BLaER1 (cell line): ENCODE results near the gene MBD3L2.
A peak's percentile ranks its signal among the peaks of the same experiment; 100 is the strongest.

Experiments used
- H3K27ac ChIP-seq: shearing (Covaris generic); formaldehyde crosslinking; 2 replicates; pipeline ENCODE4 v1.8.1; 2022
- H3K27me3 ChIP-seq: shearing (Covaris generic); formaldehyde crosslinking; 2 replicates; pipeline ENCODE4 v1.8.1; 2022
- H3K36me3 ChIP-seq: shearing (Covaris generic); formaldehyde crosslinking; 2 replicates; pipeline ENCODE4 v1.8.1; 2022
- H3K4me1 ChIP-seq: shearing (Covaris generic); formaldehyde crosslinking; 2 replicates; pipeline ENCODE4 v1.8.1; 2022
- H3K4me2 ChIP-seq: shearing (Covaris generic); formaldehyde crosslinking; 2 replicates; pipeline ENCODE4 v1.8.1; 2022
- H3K4me3 ChIP-seq: shearing (Covaris generic); formaldehyde crosslinking; 2 replicates; pipeline ENCODE4 v1.8.1; 2022
- H3K9ac ChIP-seq: shearing (Covaris generic); formaldehyde crosslinking; 2 replicates; pipeline ENCODE4 v1.8.1; 2022
- H3K9me3 ChIP-seq: shearing (Covaris generic); formaldehyde crosslinking; 2 replicates; pipeline ENCODE4 v1.8.1; 2022
- H4K20me1 ChIP-seq: shearing (Covaris generic); formaldehyde crosslinking; 2 replicates; pipeline ENCODE4 v1.8.1; 2022
- Cebpa-rat ChIP-seq: shearing (Covaris generic); IDR thresholded peaks from 2 replicates; pipeline ENCODE4 v1.8.1; 2022

Gene MBD3L2

DNA sequence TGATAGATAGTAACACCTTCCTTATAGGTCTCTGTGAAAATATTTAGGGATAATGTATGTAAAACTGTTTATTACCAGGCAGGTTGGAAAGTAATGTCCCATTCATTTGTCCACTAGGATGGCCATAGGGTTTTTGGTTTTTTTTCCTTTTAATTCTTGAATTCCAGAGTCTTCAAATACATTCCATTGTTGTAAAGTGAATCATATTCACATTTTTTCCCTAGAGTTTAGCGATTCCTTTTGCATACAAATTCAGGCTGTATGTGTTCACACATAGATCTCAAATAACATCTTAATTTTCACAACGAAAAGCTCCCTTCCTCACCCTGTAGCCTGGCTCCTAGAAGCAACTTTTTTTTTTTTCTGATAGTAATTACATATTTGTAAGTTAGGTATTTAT lies 18.6 kb downstream of the MBD3L2 start:
- Histone ChIP-seq H3K27ac (no peak overlapping the region), H3K4me3 (no peak overlapping the region), H3K36me3 (peaks cover 22% of the 10 kb centered on the region), H3K4me2 (no peak overlapping the region), H4K20me1 (peaks cover 10% of the 10 kb centered on the region; the same call in 1 of the 2 replicates), H3K27me3 (no peaks in the 10 kb centered on the region), H3K4me1 (peaks cover 16% of the 10 kb centered on the region), H3K9me3 (peaks cover 4% of the 10 kb centered on the region; the same call in 1 of the 2 replicates), H3K9ac (no peak overlapping the region)
- TF ChIP-seq Cebpa-rat, result no peak

DNA sequence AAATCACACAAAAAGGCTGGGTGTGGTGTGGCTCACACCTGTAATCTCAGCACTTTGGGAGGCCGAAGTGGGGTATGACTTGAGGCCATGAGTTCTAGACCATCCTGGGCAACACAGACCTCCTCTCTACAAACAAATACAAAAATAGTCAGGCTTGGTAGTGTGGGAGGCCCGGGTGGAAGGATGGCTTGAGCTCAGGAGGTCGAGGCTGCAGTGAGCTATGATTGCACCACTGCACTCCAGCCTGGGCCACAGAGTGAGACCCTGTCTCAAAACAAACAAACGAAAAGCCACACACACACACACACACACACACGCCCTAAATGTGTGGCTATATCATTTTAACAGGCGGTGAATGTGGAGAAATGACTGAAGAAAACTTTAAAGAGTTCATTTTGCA lies 19.5 kb downstream of the MBD3L2 start:
- TF ChIP-seq Cebpa-rat, result no peak
- Histone ChIP-seq H3K4me3 (no peak overlapping the region), H3K4me2 (peak overlapping the region; percentile 43; the same call in 1 of the 2 replicates), H3K27ac (no peak overlapping the region), H3K36me3 (peaks cover 31% of the 10 kb centered on the region), H3K4me1 (peaks cover 16% of the 10 kb centered on the region), H4K20me1 (peaks cover 10% of the 10 kb centered on the region; the same call in 1 of the 2 replicates), H3K27me3 (no peaks in the 10 kb centered on the region), H3K9ac (no peak overlapping the region), H3K9me3 (peaks cover 4% of the 10 kb centered on the region; the same call in 1 of the 2 replicates)

DNA sequence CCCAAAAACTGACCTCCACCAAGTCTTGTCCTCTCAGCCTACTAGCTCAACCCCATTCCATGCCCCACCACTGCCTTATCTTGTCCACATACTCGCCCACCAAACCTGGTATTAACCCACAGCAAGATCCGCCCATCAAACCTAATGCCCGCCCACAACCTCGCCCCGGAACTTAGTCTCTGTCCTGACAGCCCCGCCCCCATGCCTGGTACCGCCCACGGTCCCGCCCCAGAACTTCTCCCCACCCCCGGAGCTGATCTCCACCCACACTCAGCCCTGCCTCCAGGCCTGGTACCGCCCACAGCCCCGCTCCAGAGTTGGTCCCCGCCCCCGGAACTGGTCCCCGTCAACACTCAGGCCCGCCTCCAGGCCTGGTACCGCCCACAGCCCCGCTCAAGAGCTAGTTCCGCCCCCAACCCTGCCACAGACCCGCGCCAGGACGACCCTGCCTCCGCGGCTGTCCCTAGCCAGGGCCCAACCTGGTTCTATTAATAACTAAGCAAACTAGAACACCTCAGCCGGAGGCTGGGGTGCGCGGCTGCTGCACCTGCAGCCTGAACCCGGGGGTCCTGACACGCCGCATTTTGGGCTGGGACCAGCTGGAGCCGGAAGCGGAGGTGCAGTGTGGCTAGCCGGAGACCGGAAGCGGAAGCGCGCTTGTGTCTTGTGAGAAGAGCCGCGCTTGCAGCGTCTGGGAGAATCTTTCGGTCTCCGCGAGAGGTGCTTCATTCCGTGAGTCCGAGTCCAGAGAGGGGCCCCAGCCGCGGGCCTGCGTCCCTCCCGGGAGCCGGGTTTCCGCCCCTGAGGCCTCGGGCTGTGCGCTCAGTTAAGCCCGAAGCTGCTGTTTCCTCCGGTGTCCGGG lies 20.2 kb downstream of the MBD3L2 start, which contains the start of gene ZNF557:
Gene ZNF557, plus strand, starts transcription at position 662 of the 862 bp plus-strand sequence. CDS start 5,372 bp downstream, outside the sequence.
- peak within 1 kb of the TSS; percentile 91 for H3K9ac ChIP-seq
- H3K4me2 ChIP-seq, result peak within 1 kb of the TSS; percentile 90
- peak within 1 kb of the TSS; percentile 98 for H3K4me3 ChIP-seq
- H3K27me3 ChIP-seq, result no peaks in the 10 kb centered on the region
- peaks cover 10% of the 10 kb centered on the region; the same call in 1 of the 2 replicates for H4K20me1 ChIP-seq
- H3K9me3 ChIP-seq, result peaks cover 4% of the 10 kb centered on the region; the same call in 1 of the 2 replicates
- no peak for TF ChIP-seq Cebpa-rat
- H3K4me1 ChIP-seq, result peaks cover 16% of the 10 kb centered on the region
- H3K36me3 ChIP-seq, result peaks cover 38% of the 10 kb centered on the region
- H3K27ac ChIP-seq, result peak within 1 kb of the TSS; percentile 90

DNA sequence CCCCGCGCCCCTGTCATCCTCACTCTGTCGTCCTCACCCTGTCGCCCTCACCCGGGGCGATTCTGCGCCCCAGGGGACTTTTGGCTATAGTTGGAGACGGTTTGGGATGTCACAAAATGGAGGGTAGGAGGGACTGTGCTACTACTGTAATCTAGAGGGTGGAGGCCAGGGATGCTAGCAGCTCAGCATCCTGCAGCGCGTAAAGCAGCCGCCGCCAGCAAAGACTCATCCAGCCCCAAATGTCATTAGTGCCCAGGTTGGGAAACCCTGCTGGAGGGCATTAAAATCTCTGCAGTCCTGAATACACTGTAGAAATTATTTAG lies 20.7 kb downstream of the MBD3L2 start:
- Histone ChIP-seq H3K36me3 (peaks cover 44% of the 10 kb centered on the region), H3K9me3 (peaks cover 4% of the 10 kb centered on the region; the same call in 1 of the 2 replicates), H4K20me1 (peaks cover 10% of the 10 kb centered on the region; the same call in 1 of the 2 replicates), H3K4me2 (peak overlapping the region; percentile 90), H3K9ac (peak overlapping the region; percentile 91), H3K4me1 (peaks cover 16% of the 10 kb centered on the region), H3K27ac (peak overlapping the region; percentile 90), H3K27me3 (no peaks in the 10 kb centered on the region), H3K4me3 (peak overlapping the region; percentile 98)
- no peak for TF ChIP-seq Cebpa-rat

DNA sequence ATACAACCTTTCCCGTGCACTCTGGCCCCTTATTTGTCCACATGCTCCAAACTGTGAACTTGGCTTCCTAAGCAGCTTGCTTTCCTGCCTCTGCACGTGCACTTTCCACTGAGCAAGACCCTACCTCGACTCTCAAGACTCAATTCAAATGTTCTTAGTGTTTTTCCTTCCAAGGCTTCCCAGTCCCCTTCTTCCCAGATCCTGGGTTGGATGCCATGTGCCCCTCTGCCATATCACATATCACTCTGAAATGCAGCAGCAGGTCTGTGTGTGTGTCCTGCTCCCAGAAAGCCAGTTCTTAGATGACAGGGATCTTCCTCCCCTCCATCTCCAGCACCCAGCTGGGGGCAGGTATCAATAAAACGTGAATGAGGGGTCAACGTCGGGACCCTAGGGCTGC lies 23.4 kb downstream of the MBD3L2 start:
- Histone ChIP-seq H3K36me3 (peaks cover 70% of the 10 kb centered on the region), H3K27ac (no peak overlapping the region), H3K9me3 (peaks cover 25% of the 10 kb centered on the region)

DNA sequence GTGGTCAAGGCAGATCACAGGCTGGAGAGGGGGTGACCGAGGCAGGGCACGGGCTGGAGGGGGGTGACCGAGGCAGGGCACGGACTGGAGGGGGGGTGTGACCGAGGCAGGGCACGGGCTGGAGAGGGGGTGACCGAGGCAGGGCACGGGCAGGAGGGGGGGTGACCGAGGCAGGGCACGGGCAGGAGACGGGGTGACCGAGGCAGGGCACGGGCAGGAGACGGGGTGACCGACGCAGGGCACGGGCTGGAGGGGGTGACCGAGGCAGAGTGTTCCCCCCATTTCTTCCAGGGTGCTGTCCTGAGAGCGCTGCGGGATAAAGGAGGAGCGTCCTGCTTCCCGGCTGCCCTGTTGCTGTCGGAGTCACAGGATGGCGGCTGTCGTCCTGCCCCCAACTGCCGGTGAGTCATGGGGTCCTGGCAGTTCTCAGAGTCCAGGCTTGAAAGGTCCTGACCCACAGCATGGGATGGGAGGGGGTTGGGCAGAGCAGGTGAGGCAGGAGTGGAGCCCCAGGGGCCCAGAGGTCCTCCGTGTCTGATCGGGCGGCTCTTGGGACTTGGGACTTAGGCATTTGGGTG lies 25.7 kb downstream of the MBD3L2 start:
- peaks cover 93% of the 10 kb centered on the region for H3K36me3 ChIP-seq

More for the DNA sequence above, 23.4 kb downstream of the MBD3L2 start:
- no peak overlapping the region for H3K9ac ChIP-seq
- no peak overlapping the region for H3K4me2 ChIP-seq
- TF ChIP-seq Cebpa-rat, result no peak
- no peaks in the 10 kb centered on the region for H3K27me3 ChIP-seq
- no peak overlapping the region for H3K4me3 ChIP-seq
- H3K4me1 ChIP-seq, result peaks cover 16% of the 10 kb centered on the region
- peaks cover 10% of the 10 kb centered on the region; the same call in 1 of the 2 replicates for H4K20me1 ChIP-seq

DNA sequence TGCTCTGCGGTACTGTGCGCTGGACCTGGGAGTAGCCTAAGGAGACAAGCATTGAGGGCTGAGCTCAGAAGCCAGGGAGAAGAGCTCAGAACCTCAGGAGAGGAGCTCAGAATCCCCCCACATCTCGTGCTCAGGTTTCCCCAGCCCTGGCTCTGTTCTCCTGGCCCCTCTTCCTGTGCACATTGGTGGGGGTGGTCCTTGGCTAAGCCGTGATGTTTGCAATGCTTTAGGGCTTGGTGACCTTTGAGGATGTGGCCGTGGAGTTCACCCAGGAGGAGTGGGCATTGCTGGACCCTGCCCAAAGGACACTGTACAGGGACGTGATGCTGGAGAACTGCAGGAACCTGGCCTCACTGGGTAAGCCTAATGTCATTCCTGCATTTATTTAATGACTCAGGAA lies 27.0 kb downstream of the MBD3L2 start:
- Histone ChIP-seq H4K20me1 (no peaks in the 10 kb centered on the region), H3K27ac (no peak overlapping the region), H3K4me1 (0 out of 2 replicates have a peak, but pooled peaks cover under 1% of the 10 kb centered on the region), H3K9ac (no peak overlapping the region), H3K27me3 (no peaks in the 10 kb centered on the region), H3K9me3 (peaks cover 61% of the 10 kb centered on the region), H3K4me2 (no peak overlapping the region), H3K36me3 (peaks cover 100% of the 10 kb centered on the region), H3K4me3 (no peak overlapping the region)
- no peak for TF ChIP-seq Cebpa-rat

More for the DNA sequence above, 25.7 kb downstream of the MBD3L2 start:
- Histone ChIP-seq H3K4me1 (peaks cover 12% of the 10 kb centered on the region), H3K9me3 (peaks cover 48% of the 10 kb centered on the region), H3K27me3 (no peaks in the 10 kb centered on the region), H3K4me3 (no peak overlapping the region), H3K27ac (no peak overlapping the region), H3K9ac (no peak overlapping the region), H3K4me2 (no peak overlapping the region), H4K20me1 (peaks cover 7% of the 10 kb centered on the region; the same call in 1 of the 2 replicates)
- no peak for TF ChIP-seq Cebpa-rat

DNA sequence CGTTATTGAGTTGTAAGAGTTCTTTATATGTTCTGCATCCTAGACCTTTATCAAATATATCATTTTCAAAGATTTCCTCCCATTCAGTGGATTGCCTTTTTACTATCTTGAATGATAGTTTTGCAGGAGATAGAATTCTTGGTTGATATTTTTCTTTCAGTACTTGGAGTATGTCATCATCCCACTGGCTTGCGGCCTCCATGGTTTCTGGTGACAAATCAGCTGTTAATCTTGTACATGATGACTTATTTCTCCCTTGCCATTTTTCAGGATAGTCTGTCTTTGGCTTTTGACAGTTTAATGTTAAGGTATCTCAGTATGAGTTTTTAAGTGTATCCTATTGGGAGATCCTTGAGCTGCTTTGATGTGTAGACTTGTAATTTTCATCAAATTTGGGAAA lies 28.9 kb downstream of the MBD3L2 start:
- Histone ChIP-seq H3K36me3 (peaks cover 100% of the 10 kb centered on the region), H3K27ac (no peak overlapping the region), H4K20me1 (no peaks in the 10 kb centered on the region), H3K4me3 (peak overlapping the region; percentile 23; the same call in 1 of the 2 replicates), H3K4me2 (no peak overlapping the region), H3K9me3 (peaks cover 80% of the 10 kb centered on the region), H3K4me1 (no peaks in the 10 kb centered on the region), H3K9ac (no peak overlapping the region), H3K27me3 (no peaks in the 10 kb centered on the region)
- no peak for TF ChIP-seq Cebpa-rat

DNA sequence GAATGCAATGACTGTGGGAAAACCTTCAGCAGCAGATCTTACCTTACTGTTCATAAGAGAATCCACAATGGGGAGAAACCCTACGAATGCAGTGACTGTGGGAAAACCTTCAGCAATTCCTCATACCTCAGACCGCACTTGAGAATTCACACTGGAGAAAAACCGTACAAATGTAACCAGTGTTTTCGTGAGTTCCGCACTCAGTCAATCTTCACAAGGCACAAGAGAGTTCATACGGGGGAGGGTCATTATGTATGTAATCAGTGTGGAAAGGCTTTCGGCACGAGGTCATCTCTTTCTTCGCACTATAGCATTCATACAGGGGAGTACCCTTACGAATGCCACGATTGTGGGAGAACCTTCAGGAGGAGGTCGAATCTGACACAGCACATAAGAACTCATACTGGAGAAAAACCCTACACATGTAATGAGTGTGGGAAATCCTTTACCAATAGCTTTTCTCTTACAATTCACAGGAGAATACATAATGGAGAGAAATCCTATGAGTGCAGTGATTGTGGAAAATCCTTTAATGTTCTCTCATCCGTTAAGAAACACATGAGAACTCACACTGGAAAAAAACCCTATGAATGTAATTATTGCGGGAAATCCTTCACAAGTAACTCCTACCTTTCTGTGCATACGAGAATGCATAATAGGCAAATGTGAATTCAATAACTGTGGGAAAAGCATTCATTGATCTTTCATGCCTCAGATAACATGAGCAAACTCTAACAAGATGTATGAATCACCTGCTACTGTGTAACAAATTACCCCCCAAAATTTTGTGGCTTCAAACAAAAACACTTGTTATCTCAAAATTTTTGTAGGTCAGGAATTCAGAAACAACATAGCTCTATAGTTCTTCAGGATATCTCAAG lies 34.2 kb downstream of the MBD3L2 start:
- H3K27me3 ChIP-seq, result no peaks in the 10 kb centered on the region
- H4K20me1 ChIP-seq, result no peaks in the 10 kb centered on the region
- H3K4me1 ChIP-seq, result no peaks in the 10 kb centered on the region
- H3K4me3 ChIP-seq, result peak overlapping the region; percentile 50
- H3K9ac ChIP-seq, result no peak overlapping the region
- no peak for TF ChIP-seq Cebpa-rat
- H3K9me3 ChIP-seq, result peaks cover 100% of the 10 kb centered on the region
- H3K27ac ChIP-seq, result no peak overlapping the region
- H3K4me2 ChIP-seq, result no peak overlapping the region
- peaks cover 100% of the 10 kb centered on the region for H3K36me3 ChIP-seq
